ENCODE measurements around the gene PHKG2.

Gene PHKG2

GRCh38 chr16:30743716-30744115, 4.5 kb upstream of the PHKG2 start:
- Histone ChIP-seq H2AFZ (ENCODE audit: low read length) (no peak overlapping the region), H3K36me3 (ENCODE audit: insufficient read depth, low read length) (peaks cover 3% of the 10 kb centered on the region; the same call in 1 of the 2 replicates), H4K20me1 (ENCODE audit: insufficient read depth, low read length, poor library complexity, severe bottlenecking) (no peaks in the 10 kb centered on the region), H3K4me1 (ENCODE audit: insufficient read depth, low read length, poor library complexity, severe bottlenecking) (peaks cover 7% of the 10 kb centered on the region), H3K4me2 (ENCODE audit: low read depth, low read length, poor library complexity, severe bottlenecking) (no peak overlapping the region), H3K9ac (ENCODE audit: low read depth, low read length, poor library complexity, severe bottlenecking) (no peak overlapping the region), H3K4me3 (ENCODE audit: low read length, poor library complexity, severe bottlenecking) (no peak overlapping the region), H3K27me3 (ENCODE audit: insufficient read depth, low read length, poor library complexity, severe bottlenecking) (no peaks in the 10 kb centered on the region), H3F3A (ENCODE audit: low read depth) (no peaks in the 10 kb centered on the region), H3K79me2 (ENCODE audit: insufficient read depth, low read length) (peaks cover 2% of the 10 kb centered on the region; the same call in 1 of the 2 replicates), H3K9me2 (replicated peaks; ENCODE audit: low read depth, low read length) (no peaks in the 10 kb centered on the region), H3K9me3 (ENCODE audit: insufficient read depth, low read depth, low read length) (no peaks in the 10 kb centered on the region)
- TF ChIP-seq CTCF (conservative IDR thresholded peaks at IDR 0.05; ENCODE audit: low read length) (no peak), EZH2phosphoT487 (IDR thresholded peaks at IDR 0.05; ENCODE audit: borderline replicate concordance) (no peak)

GRCh38 chr16:30744183-30744582, 4.0 kb upstream of the PHKG2 start:
- no peaks in the 10 kb centered on the region for H4K20me1 ChIP-seq (ENCODE audit: insufficient read depth, low read length, poor library complexity, severe bottlenecking)
- no peaks in the 10 kb centered on the region for H3K27me3 ChIP-seq (ENCODE audit: insufficient read depth, low read length, poor library complexity, severe bottlenecking)
- no peak overlapping the region for H3K4me2 ChIP-seq (ENCODE audit: low read depth, low read length, poor library complexity, severe bottlenecking)
- H3K4me3 ChIP-seq (ENCODE audit: low read length, poor library complexity, severe bottlenecking) = no peak overlapping the region
- peaks cover 8% of the 10 kb centered on the region for H3K4me1 ChIP-seq (ENCODE audit: insufficient read depth, low read length, poor library complexity, severe bottlenecking)
- no peaks in the 10 kb centered on the region; the same call in 1 of the 2 replicates for H3K36me3 ChIP-seq (ENCODE audit: insufficient read depth, low read length)
- no peak overlapping the region for H2AFZ ChIP-seq (ENCODE audit: low read length)
- no peaks in the 10 kb centered on the region for H3F3A ChIP-seq (ENCODE audit: low read depth)
- H3K9me2 ChIP-seq (replicated peaks; ENCODE audit: low read depth, low read length) = no peaks in the 10 kb centered on the region
- H3K9me3 ChIP-seq (ENCODE audit: insufficient read depth, low read depth, low read length) = no peaks in the 10 kb centered on the region
- peaks cover 7% of the 10 kb centered on the region; the same call in 1 of the 2 replicates for H3K79me2 ChIP-seq (ENCODE audit: insufficient read depth, low read length)
- no peak overlapping the region for H3K9ac ChIP-seq (ENCODE audit: low read depth, low read length, poor library complexity, severe bottlenecking)
- TF ChIP-seq EZH2phosphoT487 (IDR thresholded peaks at IDR 0.05; ENCODE audit: borderline replicate concordance) = no peak
- no peak for TF ChIP-seq CTCF (conservative IDR thresholded peaks at IDR 0.05; ENCODE audit: low read length)

- no peaks in the 10 kb centered on the region for H3F3A ChIP-seq (ENCODE audit: low read depth)
- H3K4me1 ChIP-seq (ENCODE audit: insufficient read depth, low read length, poor library complexity, severe bottlenecking) = peaks cover 17% of the 10 kb centered on the region
- no peak overlapping the region for H3K4me2 ChIP-seq (ENCODE audit: low read depth, low read length, poor library complexity, severe bottlenecking)
Measured at GRCh38 chr16:30745082-30745481, 3.1 kb upstream of the PHKG2 start.

More at GRCh38 chr16:30745082-30745481, 3.1 kb upstream of the PHKG2 start:
- Histone ChIP-seq H3K27me3 (ENCODE audit: insufficient read depth, low read length, poor library complexity, severe bottlenecking) (no peaks in the 10 kb centered on the region), H3K4me3 (ENCODE audit: low read length, poor library complexity, severe bottlenecking) (no peak overlapping the region), H4K20me1 (ENCODE audit: insufficient read depth, low read length, poor library complexity, severe bottlenecking) (peaks cover 3% of the 10 kb centered on the region), H2AFZ (ENCODE audit: low read length) (no peak overlapping the region), H3K36me3 (ENCODE audit: insufficient read depth, low read length) (no peaks in the 10 kb centered on the region), H3K9ac (ENCODE audit: low read depth, low read length, poor library complexity, severe bottlenecking) (no peak overlapping the region), H3K79me2 (ENCODE audit: insufficient read depth, low read length) (peaks cover 16% of the 10 kb centered on the region), H3K9me2 (replicated peaks; ENCODE audit: low read depth, low read length) (no peaks in the 10 kb centered on the region), H3K9me3 (ENCODE audit: insufficient read depth, low read depth, low read length) (no peaks in the 10 kb centered on the region)
- TF ChIP-seq CTCF (conservative IDR thresholded peaks at IDR 0.05; ENCODE audit: low read length) (no peak), EZH2phosphoT487 (IDR thresholded peaks at IDR 0.05; ENCODE audit: borderline replicate concordance) (no peak)
